ENCODE measurements around the gene SCAANT1.

The SCAANT1 gene

DNA sequence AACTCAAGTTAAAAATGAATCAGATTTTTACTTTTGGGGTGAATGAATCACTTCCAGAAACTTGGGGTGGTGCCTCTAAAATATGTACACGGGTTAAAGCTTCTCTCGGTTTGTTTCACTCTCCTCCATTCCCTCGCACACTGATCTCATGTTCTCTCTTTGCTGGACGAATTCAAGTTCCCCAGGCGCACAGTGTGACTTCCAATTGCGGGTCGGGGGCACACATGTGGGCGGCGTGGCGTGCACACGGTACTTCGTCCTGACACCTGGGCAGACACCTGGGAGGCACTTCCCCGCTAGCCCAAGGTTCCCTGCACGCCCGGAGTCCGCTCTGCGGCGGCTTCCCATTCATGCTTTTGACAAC, 692 bp downstream of the SCAANT1 start:
- no peak for DNase-seq (ENCODE audit: low read depth)
- H3K4me3 ChIP-seq (ENCODE audit: low read depth, low read length): peak overlapping the region; percentile 91
- no peak for TF ChIP-seq CTCF (IDR thresholded peaks at IDR 0.05; ENCODE audit: insufficient read depth, low read depth, low read length, missing control alignments)

- peak; percentile 56 for DNase-seq (ENCODE audit: low read depth)
- H3K4me3 ChIP-seq (ENCODE audit: low read depth, low read length): peak overlapping the region; percentile 91
- TF ChIP-seq CTCF (IDR thresholded peaks at IDR 0.05; ENCODE audit: insufficient read depth, low read depth, low read length, missing control alignments): no peak
These were observed 1.3 kb downstream of the SCAANT1 start for GRCh38 chr3:63910891-63911290.

GRCh38 chr3:63910001-63910400, 2.2 kb downstream of the SCAANT1 start:
- DNase-seq (ENCODE audit: low read depth): no peak
- TF ChIP-seq CTCF (IDR thresholded peaks at IDR 0.05; ENCODE audit: insufficient read depth, low read depth, low read length, missing control alignments): no peak
- H3K4me3 ChIP-seq (ENCODE audit: low read depth, low read length): no peak overlapping the region

GRCh38 chr3:63909431-63909830, 2.8 kb downstream of the SCAANT1 start:
- no peak for DNase-seq (ENCODE audit: low read depth)
- H3K4me3 ChIP-seq (ENCODE audit: low read depth, low read length): no peak overlapping the region
- no peak for TF ChIP-seq CTCF (IDR thresholded peaks at IDR 0.05; ENCODE audit: insufficient read depth, low read depth, low read length, missing control alignments)

- no peak overlapping the region for H3K4me3 ChIP-seq (ENCODE audit: low read depth, low read length)
- no peak for TF ChIP-seq CTCF (IDR thresholded peaks at IDR 0.05; ENCODE audit: insufficient read depth, low read depth, low read length, missing control alignments)
These were observed 3.4 kb downstream of the SCAANT1 start for GRCh38 chr3:63908776-63909175.

GRCh38 chr3:63908081-63908736, 4.0 kb downstream of the SCAANT1 start:
- no peak for DNase-seq (ENCODE audit: low read depth)
- H3K4me3 ChIP-seq (ENCODE audit: low read depth, low read length): no peak overlapping the region
- no peak for TF ChIP-seq CTCF (IDR thresholded peaks at IDR 0.05; ENCODE audit: insufficient read depth, low read depth, low read length, missing control alignments)

More at GRCh38 chr3:63908776-63909175, 3.4 kb downstream of the SCAANT1 start:
- no peak for DNase-seq (ENCODE audit: low read depth)
